Astrocyte (in vitro differentiated cells and primary cell): ENCODE data around the gene CMTM4. TPM values are rescaled to one million over a fixed set of nuclear protein-coding genes. Genes with fewer than 3 reads are reported as not detected.

Experiments used
- DNase-seq: peaks from one replicate; pipeline ENCODE4 v3.0.0-alpha.2; 2010; ENCODE audit warnings: low read depth
- FAIRE-seq: peaks from 2 replicates; lab custom pipeline; 2011; peaks lifted over from hg19 to GRCh38; lab: Jason Lieb, UNC
- H2AFZ ChIP-seq: 2 replicates; pipeline ENCODE4 v1.6.0; 2012; ENCODE audit warnings: low read depth, low read length, inconsistent platforms
- H3K27ac ChIP-seq: 2 replicates; pipeline ENCODE4 v1.5.1; 2011; ENCODE audit warnings: low read depth, low read length, inconsistent platforms
- H3K27me3 ChIP-seq: 2 replicates; pipeline ENCODE4 v1.6.0; 2011; ENCODE audit warnings: low read length, inconsistent platforms; ENCODE audit not compliant: insufficient read depth
- H3K36me3 ChIP-seq: 2 replicates; pipeline ENCODE4 v1.5.1; 2011; ENCODE audit warnings: low read length, inconsistent platforms; ENCODE audit not compliant: insufficient read depth
- H3K4me1 ChIP-seq: 2 replicates; pipeline ENCODE4 v1.5.1; 2011; ENCODE audit warnings: low read length, inconsistent platforms; ENCODE audit not compliant: insufficient read depth
- H3K4me2 ChIP-seq: 2 replicates; pipeline ENCODE4 v1.6.0; 2012; ENCODE audit warnings: low read length, inconsistent platforms
- H3K4me3 ChIP-seq: 2 replicates; pipeline ENCODE4 v1.5.1; 2011; ENCODE audit warnings: low read depth, mild to moderate bottlenecking, low read length, inconsistent platforms; ENCODE audit not compliant: insufficient read depth
- H3K79me2 ChIP-seq: 2 replicates; pipeline ENCODE4 v1.6.0; 2012; ENCODE audit warnings: mild to moderate bottlenecking, low read length, inconsistent platforms; ENCODE audit not compliant: insufficient read depth
- H3K9ac ChIP-seq: 2 replicates; pipeline ENCODE4 v1.6.0; 2012; ENCODE audit warnings: mild to moderate bottlenecking, low read length, inconsistent platforms
- H3K9me3 ChIP-seq: 2 replicates; pipeline ENCODE4 v1.5.1; 2012; ENCODE audit warnings: low read depth, mild to moderate bottlenecking, low read length, inconsistent platforms; ENCODE audit not compliant: insufficient read depth
- H4K20me1 ChIP-seq: 2 replicates; pipeline ENCODE4 v1.6.0; 2012; ENCODE audit warnings: low read length, inconsistent platforms; ENCODE audit not compliant: insufficient read depth
- H3K27ac Mint-ChIP-seq: one replicate; pipeline ENCODE4 v1.8.0; 2021; ENCODE audit warnings: mild to moderate bottlenecking, mixed read lengths; ENCODE audit not compliant: unreplicated experiment
- H3K27me3 Mint-ChIP-seq: one replicate; pipeline ENCODE4 v1.8.0; 2021; ENCODE audit warnings: low read depth, mixed read lengths; ENCODE audit not compliant: unreplicated experiment
- H3K36me3 Mint-ChIP-seq: one replicate; pipeline ENCODE4 v1.8.0; 2021; ENCODE audit warnings: low read depth, mixed read lengths; ENCODE audit not compliant: unreplicated experiment
- H3K4me1 Mint-ChIP-seq: one replicate; pipeline ENCODE4 v1.8.0; 2021; ENCODE audit warnings: low read depth, mixed read lengths; ENCODE audit not compliant: unreplicated experiment
- H3K4me3 Mint-ChIP-seq: one replicate; pipeline ENCODE4 v1.8.0; 2021; ENCODE audit warnings: mild to moderate bottlenecking, moderate library complexity, mixed read lengths; ENCODE audit not compliant: unreplicated experiment
- H3K9me3 Mint-ChIP-seq: one replicate; pipeline ENCODE4 v1.8.0; 2021; ENCODE audit warnings: mild to moderate bottlenecking, mixed read lengths; ENCODE audit not compliant: unreplicated experiment
- CTCF ChIP-seq: IDR thresholded peaks from 2 replicates; pipeline ENCODE4 v1.5.1; 2011; ENCODE audit warnings: low read depth, mild to moderate bottlenecking, inconsistent platforms, low read length, moderate library complexity; ENCODE audit not compliant: insufficient read depth
- EZH2 ChIP-seq: IDR thresholded peaks from 2 replicates; pipeline ENCODE4 v1.6.1; 2012; ENCODE audit warnings: mild to moderate bottlenecking, low read length, inconsistent platforms; ENCODE audit not compliant: insufficient read depth
- total RNA-seq: library from RNA; stranded (reverse); gene quantifications from 2 replicates; pipeline ENCODE4 v1.2.1, GENCODE V29; 2021

The CMTM4 gene
- total RNA-seq, 1 donor from 2014 or later: 20.9 TPM

GRCh38 chr16:66681676-66682075 lies 14.9 kb downstream of the CMTM4 start:
- Mint-ChIP-seq H3K36me3 (no peaks in the 10 kb centered on the region), H3K27me3 (no peaks in the 10 kb centered on the region), H3K27ac (peak overlapping the region; percentile 34), H3K4me3 (no peak overlapping the region), H3K9me3 (no peaks in the 10 kb centered on the region), H3K4me1 (peaks cover 21% of the 10 kb centered on the region)
- H3K27me3 ChIP-seq: no peaks in the 10 kb centered on the region
- FAIRE-seq (no peak), DNase-seq (no peak)
- TF ChIP-seq EZH2 (no peak), CTCF (no peak)
- H2AFZ ChIP-seq: no peak overlapping the region
- no peak overlapping the region for H3K9ac ChIP-seq
- H3K79me2 ChIP-seq: no peaks in the 10 kb centered on the region
- no peak overlapping the region for H3K4me2 ChIP-seq
- H3K4me3 ChIP-seq: no peak overlapping the region
- H3K36me3 ChIP-seq: no peaks in the 10 kb centered on the region
- H3K4me1 ChIP-seq: peaks cover 10% of the 10 kb centered on the region
- peaks cover 4% of the 10 kb centered on the region for H4K20me1 ChIP-seq
- H3K9me3 ChIP-seq: no peaks in the 10 kb centered on the region
- no peak overlapping the region for H3K27ac ChIP-seq

GRCh38 chr16:66678337-66678736 lies 18.2 kb downstream of the CMTM4 start:
- no peak overlapping the region for H3K9ac ChIP-seq
- H2AFZ ChIP-seq: no peak overlapping the region
- peaks cover 10% of the 10 kb centered on the region for H3K4me1 ChIP-seq
- H3K27me3 Mint-ChIP-seq: no peaks in the 10 kb centered on the region
- no peaks in the 10 kb centered on the region for H3K9me3 Mint-ChIP-seq
- H3K79me2 ChIP-seq: no peaks in the 10 kb centered on the region
- no peak overlapping the region for H3K27ac Mint-ChIP-seq
- DNase-seq (no peak), FAIRE-seq (peak; percentile 20)
- no peak overlapping the region for H3K27ac ChIP-seq
- H3K4me3 Mint-ChIP-seq: no peak overlapping the region
- H3K36me3 ChIP-seq: no peaks in the 10 kb centered on the region
- no peaks in the 10 kb centered on the region for H3K9me3 ChIP-seq
- no peaks in the 10 kb centered on the region for H3K36me3 Mint-ChIP-seq
- H3K4me2 ChIP-seq: no peak overlapping the region
- H3K4me1 Mint-ChIP-seq: peaks cover 15% of the 10 kb centered on the region
- TF ChIP-seq EZH2 (no peak), CTCF (no peak)
- H3K27me3 ChIP-seq: no peaks in the 10 kb centered on the region
- peaks cover 5% of the 10 kb centered on the region for H4K20me1 ChIP-seq
- no peak overlapping the region for H3K4me3 ChIP-seq

- TF ChIP-seq EZH2 (no peak), CTCF (no peak)
- H3K9ac ChIP-seq: no peak overlapping the region
- no peaks in the 10 kb centered on the region for H3K79me2 ChIP-seq
These were observed 18.7 kb downstream of the CMTM4 start for GRCh38 chr16:66677836-66678235.

More at GRCh38 chr16:66677836-66678235, 18.7 kb downstream of the CMTM4 start:
- Histone ChIP-seq H3K27ac (no peak overlapping the region), H3K27me3 (no peaks in the 10 kb centered on the region), H3K4me1 (peaks cover 10% of the 10 kb centered on the region), H3K36me3 (no peaks in the 10 kb centered on the region), H4K20me1 (peaks cover 5% of the 10 kb centered on the region), H3K9me3 (no peaks in the 10 kb centered on the region), H3K4me2 (no peak overlapping the region), H2AFZ (no peak overlapping the region), H3K4me3 (no peak overlapping the region)
- Mint-ChIP-seq H3K27ac (no peak overlapping the region), H3K36me3 (no peaks in the 10 kb centered on the region), H3K27me3 (no peaks in the 10 kb centered on the region), H3K4me1 (peaks cover 15% of the 10 kb centered on the region), H3K4me3 (no peak overlapping the region), H3K9me3 (no peaks in the 10 kb centered on the region)
- DNase-seq (no peak), FAIRE-seq (no peak)
